Measurements from ENCODE around the gene SPRR5.

Gene SPRR5

DNA sequence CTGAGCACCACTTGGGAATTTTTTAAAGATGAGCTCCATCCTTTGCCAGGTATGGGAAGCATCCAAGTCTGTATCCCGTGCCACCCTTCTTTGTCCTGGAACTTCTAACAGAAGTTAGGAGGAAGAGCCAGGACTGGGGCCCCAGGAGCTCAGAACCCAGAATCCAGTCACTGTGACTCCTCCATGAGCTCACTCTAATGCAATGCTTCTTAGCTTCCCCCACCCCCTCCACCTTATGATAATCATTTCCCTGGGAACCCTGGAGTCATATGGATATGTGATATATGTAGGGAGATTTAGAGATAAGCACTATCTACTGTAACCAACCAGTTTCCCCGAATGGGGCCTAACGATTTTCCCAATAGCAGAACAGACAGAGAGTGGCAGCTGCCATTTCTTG is 758 bp upstream of the SPRR5 start:
- H3K4me3 ChIP-seq (ENCODE audit: low read length): no peak overlapping the region
- no peak for TF ChIP-seq CTCF (conservative IDR thresholded peaks at IDR 0.05; ENCODE audit: low read length)
- DNase-seq (ENCODE audit: low read depth): no peak

GRCh38 chr1:152951711-152952110 is 4.7 kb downstream of the SPRR5 start:
- DNase-seq (ENCODE audit: low read depth): no peak
- no peak for TF ChIP-seq CTCF (conservative IDR thresholded peaks at IDR 0.05; ENCODE audit: low read length)
- no peak overlapping the region for H3K4me3 ChIP-seq (ENCODE audit: low read length)

- DNase-seq (ENCODE audit: low read depth): no peak
- H3K4me3 ChIP-seq (ENCODE audit: low read length): no peak overlapping the region
- TF ChIP-seq CTCF (conservative IDR thresholded peaks at IDR 0.05; ENCODE audit: low read length): no peak
These were observed 6.8 kb downstream of the SPRR5 start for GRCh38 chr1:152953761-152954160.

DNA sequence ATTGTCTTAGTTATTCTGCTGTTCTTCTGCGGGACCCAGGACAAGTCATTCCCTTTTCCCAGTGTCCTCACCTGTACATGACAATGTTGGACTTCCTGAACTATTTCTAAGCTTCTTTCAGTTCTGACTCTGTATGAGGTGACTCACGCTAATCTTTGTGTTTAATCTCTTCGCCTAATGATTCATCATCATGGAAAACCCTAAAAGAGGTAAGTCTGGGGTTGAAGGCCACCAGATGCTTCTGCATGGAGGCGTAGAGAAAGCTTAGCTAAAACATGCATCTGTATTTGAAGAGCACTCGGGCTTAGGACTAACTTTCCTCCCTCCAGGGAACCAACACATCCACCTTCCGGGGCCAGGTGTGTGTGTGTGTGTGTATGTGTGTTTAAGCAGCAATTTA is 7.4 kb downstream of the SPRR5 start:
- no peak for DNase-seq (ENCODE audit: low read depth)
- no peak for TF ChIP-seq CTCF (conservative IDR thresholded peaks at IDR 0.05; ENCODE audit: low read length)
- H3K4me3 ChIP-seq (ENCODE audit: low read length): no peak overlapping the region

GRCh38 chr1:152957561-152957960 is 10.6 kb downstream of the SPRR5 start:
- no peak for TF ChIP-seq CTCF (conservative IDR thresholded peaks at IDR 0.05; ENCODE audit: low read length)
- no peak for DNase-seq (ENCODE audit: low read depth)
- H3K4me3 ChIP-seq (ENCODE audit: low read length): no peak overlapping the region

DNA sequence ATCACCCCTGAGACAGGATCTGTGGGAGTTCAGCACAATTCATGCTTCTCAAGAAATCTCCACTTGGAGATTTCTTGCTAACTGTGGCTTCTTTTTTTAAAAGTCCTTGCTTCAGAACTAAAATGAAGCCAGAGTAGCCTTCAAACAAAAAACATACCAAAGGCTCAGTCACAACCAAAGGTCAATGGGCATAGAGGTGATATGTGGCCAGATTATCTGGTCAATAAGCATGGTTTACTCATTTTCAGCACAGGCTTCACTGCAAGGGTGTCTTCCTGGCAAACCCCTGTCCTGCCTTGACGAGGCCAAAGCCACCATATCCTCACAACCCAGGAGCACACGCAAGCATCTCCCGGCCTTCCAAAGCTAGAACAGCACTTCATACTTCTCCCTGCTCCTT is 12.3 kb downstream of the SPRR5 start:
- no peak for TF ChIP-seq CTCF (conservative IDR thresholded peaks at IDR 0.05; ENCODE audit: low read length)
- no peak overlapping the region for H3K4me3 ChIP-seq (ENCODE audit: low read length)
- DNase-seq (ENCODE audit: low read depth): no peak

- DNase-seq (ENCODE audit: low read depth): no peak
- no peak for TF ChIP-seq CTCF (conservative IDR thresholded peaks at IDR 0.05; ENCODE audit: low read length)
- no peak overlapping the region for H3K4me3 ChIP-seq (ENCODE audit: low read length)
These were observed 12.9 kb downstream of the SPRR5 start for GRCh38 chr1:152959801-152960451.
